ENCODE measurements around the gene PCGF1.

The PCGF1 gene

DNA sequence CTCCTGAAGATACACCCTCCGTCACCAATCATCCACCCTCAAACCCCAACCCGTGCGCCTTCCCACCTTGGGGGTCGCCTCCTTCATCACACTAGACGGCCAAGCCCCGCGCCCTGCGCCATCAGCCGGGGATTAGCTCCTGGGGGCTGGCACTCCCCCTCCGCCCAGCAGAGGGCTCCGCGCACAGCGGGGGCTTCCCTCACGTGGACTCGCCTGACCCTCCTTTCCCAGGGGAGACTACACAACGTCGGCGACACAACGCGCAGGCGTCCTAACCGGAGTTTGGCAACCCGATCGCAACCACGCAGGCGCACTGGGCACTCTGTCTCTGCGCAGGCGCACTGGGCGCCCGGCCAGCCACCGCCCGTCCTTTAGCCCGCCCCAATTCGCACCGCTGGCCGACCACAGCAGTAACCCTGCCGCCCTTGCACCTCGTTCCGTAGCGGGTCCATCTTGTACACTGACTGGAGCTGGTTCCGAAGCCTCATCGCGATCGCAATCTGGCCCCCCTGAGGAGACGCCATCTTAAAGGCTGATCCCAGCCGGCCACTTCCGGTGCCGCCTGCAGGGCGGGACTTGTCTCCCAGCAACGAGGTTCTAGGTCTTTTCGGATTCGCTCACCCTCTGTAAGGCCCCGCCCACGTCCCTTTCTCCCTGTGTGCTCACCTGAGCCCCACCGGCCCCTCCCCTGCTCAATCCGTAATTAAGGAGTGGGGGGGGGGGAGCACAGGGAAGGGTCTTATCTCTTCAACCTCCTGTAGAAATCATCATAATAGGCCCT, at the start of gene PCGF1:
Gene PCGF1 (minus strand): TSS at position 551 of the 781 bp plus-strand sequence. CDS start 27 bp downstream, at position 524.
- in situ Hi-C loops (cut with HindIII; ENCODE audit: low sequenced_read_pairs): no loop called here
- peak; percentile 98 for DNase-seq (ENCODE audit: low read depth, low spot score)

DNA sequence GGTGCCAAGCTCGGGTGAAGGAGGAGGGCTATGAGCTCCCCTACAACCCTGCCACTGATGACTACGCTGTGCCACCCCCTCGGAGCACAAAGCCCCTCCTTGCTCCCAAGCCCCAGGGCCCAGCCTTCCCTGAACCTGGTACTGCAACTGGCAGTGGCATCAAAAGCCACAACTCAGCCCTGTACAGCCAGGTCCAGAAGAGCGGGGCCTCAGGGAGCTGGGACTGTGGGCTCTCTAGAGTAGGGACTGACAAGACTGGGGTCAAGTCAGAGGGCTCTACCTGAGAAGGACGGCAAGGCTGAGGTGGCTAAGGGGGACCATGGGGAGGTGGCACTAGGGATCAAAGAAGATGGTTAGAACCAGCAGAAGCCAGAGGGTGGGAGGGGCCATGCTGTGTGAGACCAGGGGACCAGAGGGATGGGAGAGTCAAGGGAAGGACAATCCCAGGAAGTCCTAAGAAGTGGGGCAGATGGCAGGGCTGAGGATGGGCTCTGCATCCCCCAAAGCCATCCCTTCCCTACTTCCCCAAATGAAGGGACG, 49.4 kb upstream of the PCGF1 start:
- in situ Hi-C loops (cut with HindIII; ENCODE audit: low sequenced_read_pairs): no loop called here
- TF ChIP-seq, protein P1, sequence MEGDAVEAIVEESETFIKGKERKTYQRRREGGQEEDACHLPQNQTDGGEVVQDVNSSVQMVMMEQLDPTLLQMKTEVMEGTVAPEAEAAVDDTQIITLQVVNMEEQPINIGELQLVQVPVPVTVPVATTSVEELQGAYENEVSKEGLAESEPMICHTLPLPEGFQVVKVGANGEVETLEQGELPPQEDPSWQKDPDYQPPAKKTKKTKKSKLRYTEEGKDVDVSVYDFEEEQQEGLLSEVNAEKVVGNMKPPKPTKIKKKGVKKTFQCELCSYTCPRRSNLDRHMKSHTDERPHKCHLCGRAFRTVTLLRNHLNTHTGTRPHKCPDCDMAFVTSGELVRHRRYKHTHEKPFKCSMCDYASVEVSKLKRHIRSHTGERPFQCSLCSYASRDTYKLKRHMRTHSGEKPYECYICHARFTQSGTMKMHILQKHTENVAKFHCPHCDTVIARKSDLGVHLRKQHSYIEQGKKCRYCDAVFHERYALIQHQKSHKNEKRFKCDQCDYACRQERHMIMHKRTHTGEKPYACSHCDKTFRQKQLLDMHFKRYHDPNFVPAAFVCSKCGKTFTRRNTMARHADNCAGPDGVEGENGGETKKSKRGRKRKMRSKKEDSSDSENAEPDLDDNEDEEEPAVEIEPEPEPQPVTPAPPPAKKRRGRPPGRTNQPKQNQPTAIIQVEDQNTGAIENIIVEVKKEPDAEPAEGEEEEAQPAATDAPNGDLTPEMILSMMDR (IDR thresholded peaks at IDR 0.05; ENCODE audit: low read depth, low read length): no peak
- no peak overlapping the region for H3K4me3 ChIP-seq (ENCODE audit: low read depth, low read length)
- DNase-seq (ENCODE audit: low read depth, low spot score): no peak

More for the DNA sequence above, at the start of gene PCGF1:
- TF ChIP-seq, protein P1 (IDR thresholded peaks at IDR 0.05; ENCODE audit: low read depth, low read length): peak; percentile 42
- peak within 1 kb of the TSS; percentile 97 for H3K4me3 ChIP-seq (ENCODE audit: low read depth, low read length)

DNA sequence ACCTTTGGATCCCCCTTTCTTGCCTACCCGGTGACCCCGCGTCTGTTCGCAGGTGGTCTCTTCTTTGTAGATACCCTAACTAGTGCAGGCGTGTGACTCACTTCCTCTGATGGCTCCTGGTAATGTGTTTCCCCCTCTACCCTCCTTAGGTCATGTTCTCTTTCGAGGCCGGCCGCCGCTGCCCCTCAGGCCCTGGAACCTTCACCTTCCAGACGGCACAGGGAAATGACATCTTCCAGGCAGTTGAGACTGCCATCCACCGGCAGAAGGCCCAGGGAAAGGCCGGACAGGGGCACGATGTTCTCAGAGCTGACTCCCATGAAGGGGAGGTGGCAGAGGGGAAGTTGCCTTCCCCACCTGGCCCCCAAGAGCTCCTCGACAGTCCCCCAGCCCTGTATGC, 48.7 kb upstream of the PCGF1 start:
- no peak for DNase-seq (ENCODE audit: low read depth, low spot score)
- TF ChIP-seq, protein P1 (IDR thresholded peaks at IDR 0.05; ENCODE audit: low read depth, low read length): no peak
- peak overlapping the region; percentile 89 for H3K4me3 ChIP-seq (ENCODE audit: low read depth, low read length)
- in situ Hi-C loops (cut with HindIII; ENCODE audit: low sequenced_read_pairs): no loop called here

DNA sequence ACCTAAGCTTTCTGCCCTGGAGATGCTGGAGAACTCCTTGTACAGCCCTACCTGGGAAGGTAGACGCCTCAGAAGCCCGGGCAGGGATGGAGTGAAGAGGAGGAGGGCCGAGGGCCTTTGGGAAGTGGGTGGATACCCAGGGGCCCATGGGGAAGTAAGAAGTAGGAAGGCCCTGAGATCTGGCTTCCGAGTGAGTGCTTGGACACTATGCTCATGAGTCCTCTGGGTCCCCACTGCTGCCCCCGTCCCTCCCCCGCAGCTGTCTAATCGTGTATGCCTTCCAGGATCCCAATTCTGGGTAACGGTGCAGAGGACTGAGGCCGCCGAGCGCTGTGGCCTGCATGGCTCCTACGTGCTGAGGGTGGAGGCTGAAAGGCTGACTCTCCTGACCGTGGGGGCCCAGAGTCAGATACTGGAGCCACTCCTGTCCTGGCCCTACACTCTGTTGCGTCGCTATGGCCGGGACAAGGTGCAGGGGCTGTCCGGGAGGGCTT, 48.2 kb upstream of the PCGF1 start:
- no peak for DNase-seq (ENCODE audit: low read depth, low spot score)
- in situ Hi-C loops (cut with HindIII; ENCODE audit: low sequenced_read_pairs): no loop called here
- H3K4me3 ChIP-seq (ENCODE audit: low read depth, low read length): peak overlapping the region; percentile 89
- TF ChIP-seq, protein P1 (IDR thresholded peaks at IDR 0.05; ENCODE audit: low read depth, low read length): no peak

DNA sequence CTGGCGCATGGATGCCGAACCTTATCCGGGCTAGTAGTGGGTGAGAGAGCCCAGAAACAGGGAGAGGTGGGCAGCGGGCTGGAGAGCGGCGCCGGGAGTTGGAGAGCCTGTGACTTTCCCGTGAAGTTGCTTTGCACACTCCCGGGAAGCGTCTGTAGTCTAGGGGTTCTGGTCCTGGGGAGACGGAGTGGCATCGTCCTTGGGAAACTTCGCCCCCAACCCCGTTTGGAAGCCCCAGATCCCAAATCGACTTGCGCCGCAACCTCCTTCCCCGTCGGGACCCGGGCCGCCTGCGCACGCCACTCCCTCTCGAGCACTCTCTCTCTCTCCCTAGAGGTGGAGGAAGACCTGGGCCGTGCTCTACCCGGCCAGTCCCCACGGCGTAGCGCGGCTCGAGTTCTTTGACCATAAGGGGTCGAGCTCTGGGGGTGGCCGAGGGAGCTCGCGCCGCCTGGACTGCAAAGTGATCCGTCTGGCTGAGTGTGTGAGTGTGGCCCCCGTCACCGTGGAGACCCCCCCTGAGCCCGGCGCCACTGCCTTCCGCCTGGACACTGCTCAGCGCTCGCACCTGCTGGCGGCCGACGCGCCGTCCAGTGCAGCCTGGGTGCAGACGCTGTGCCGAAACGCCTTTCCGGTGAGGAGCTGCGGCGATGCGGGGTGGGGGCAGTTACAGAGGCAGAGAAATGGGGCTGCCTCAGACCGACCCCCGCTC, 47.5 kb upstream of the PCGF1 start:
- in situ Hi-C loops (cut with HindIII; ENCODE audit: low sequenced_read_pairs): no loop called here
- H3K4me3 ChIP-seq (ENCODE audit: low read depth, low read length): peak overlapping the region; percentile 89
- no peak for DNase-seq (ENCODE audit: low read depth, low spot score)
- TF ChIP-seq, protein P1 (IDR thresholded peaks at IDR 0.05; ENCODE audit: low read depth, low read length): no peak

Measured in astrocyte of the spinal cord (primary cell).